Suppressor macrophage treated with lipopolysaccharide for 4 hours (primary cell): ENCODE results near the gene KRTAP4-16.
"Not testable (repeated sequence)": the region's sequence is repeated elsewhere in the genome, so short reads cannot be mapped to it uniquely, and the experiment has no call there.

Experiments
- DNase-seq: peaks from one replicate; pipeline ENCODE4 v3.0.0-alpha.2; 2020

The KRTAP4-16 gene

DNA sequence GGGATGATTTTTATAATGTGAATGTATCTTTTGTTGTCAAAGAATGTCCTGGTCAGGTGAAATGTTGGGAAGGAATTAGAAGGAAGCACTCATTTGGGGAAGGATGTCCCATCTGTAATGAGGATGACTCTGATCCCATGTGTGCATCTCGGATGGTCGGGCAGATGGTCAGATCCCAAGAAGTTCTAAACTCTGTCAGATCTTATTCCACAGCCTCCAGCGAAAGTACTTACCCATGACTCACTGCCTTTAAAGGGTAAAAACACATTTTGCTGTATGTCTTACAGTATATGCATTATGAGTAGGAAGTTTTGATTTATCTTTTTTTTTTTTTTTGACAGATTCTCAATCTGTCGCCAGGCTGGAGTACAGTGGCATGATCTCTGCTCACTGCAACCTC lies 16.7 kb upstream of the KRTAP4-16 start:
- no peak for DNase-seq

DNA sequence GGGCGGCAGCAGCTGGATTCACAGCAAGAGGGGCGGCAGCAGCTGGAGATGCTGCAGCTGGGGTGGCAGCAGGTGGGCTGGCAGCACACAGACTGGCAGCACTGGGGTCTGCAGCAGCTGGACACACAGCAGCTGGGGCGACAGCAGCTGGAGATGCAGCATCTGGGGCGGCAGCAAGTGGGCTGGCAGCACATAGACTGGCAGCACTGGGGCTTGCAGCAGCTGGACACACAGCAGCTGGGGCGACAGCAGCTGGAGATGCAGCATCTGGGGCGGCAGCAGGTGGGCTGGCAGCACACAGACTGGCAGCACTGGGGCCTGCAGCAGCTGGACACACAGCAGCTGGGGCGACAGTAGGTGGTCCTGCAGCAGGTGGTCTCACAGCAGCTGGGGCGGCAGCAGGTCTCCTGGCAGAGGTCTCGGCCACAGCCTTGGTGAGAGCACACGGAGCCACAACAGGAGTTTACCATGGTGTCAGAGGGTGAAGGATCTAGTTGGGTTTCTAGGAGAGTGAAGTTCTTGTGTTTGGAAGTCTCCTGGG lies 15.9 kb upstream of the KRTAP4-16 start, which contains the start of gene KRTAP4-11:
Gene KRTAP4-11 (minus strand): TSS at position 528 of the 541 bp plus-strand sequence. CDS start 58 bp downstream, at position 470.
- not testable (repeated sequence) for DNase-seq

DNA sequence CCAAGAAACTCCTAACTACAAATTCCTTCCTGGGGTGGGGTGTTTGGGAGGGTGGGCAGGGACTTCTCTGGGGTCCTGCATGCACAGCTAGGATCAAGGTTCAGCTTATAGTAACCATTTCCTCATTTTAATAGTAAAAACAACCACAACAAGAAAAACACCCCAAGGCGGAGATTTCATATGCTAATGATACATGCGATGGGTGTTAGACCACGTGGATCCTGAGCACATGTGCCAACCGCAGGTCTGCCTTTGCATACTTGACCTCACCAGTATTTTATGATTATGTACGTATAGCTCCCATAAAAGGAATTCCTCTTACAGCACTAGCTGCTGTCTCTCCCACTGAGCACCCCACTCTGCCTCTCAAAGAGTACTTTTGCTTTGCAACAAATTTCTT lies 14.3 kb upstream of the KRTAP4-16 start:
- peak; percentile 1 for DNase-seq

DNA sequence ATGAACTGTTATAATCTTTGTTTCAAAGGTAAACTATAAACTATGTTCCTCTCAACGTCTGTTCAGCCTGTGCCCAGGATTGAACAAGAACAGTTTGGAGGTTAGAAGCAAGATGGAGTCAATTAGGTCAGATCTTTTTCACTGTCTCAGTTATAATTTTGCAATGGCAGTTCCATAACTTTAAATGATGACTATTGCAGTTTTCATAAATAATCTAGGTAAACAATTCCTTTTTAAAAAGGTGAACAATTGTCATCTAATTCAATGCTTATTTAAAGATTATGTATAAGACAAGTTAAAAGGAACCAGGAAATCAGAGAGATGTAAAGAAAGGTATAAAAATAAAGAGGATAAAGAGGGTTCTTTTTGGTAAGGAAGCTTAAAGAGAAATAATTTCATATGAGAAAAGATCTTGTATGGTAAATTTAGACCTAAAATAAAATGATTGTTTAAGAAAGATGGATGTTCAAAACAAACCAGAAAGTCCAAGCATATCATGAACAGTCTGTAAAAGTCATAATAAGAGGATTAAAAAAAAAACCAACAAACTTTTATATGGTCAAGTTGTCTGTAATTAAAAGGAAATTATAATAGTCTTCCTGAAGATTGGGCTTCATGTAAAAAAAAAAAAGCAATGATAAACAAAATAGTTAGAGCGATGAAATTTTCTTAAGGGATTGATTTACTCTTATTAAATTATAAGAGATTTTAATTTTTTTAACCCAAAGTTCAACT lies 9.3 kb upstream of the KRTAP4-16 start:
- DNase-seq: no peak

DNA sequence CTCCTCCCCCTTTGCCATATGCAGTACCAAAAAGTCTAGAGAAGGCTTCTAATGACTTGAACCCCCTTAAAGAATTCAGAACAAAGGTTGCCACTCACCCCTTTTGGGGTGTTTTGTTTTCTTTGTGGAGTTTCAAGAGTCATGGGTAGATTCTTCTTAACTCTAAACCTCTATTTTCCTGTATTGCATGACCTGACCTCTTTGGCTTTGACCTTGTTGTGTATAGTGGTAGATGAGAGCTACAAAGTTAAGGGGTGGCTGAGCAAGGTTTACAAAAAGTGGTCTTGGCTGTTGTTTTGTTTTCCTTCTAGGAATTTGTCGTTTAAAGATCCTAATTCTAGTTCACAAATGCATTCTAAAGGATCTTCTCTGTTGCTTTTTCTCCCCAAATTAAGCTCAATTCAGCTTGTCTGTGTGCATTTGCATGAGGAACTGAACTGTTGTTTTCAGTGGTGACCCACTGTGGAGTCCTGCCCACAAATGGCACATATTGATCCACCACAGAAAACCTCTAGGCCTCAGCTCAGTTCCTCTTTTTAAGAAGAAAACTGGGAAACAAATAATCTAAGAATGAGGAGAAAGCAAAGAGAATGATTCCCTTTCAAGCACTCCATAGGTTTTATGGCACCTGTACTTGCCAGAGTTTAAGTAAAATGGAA lies 6.8 kb upstream of the KRTAP4-16 start:
- not testable (repeated sequence) for DNase-seq

DNA sequence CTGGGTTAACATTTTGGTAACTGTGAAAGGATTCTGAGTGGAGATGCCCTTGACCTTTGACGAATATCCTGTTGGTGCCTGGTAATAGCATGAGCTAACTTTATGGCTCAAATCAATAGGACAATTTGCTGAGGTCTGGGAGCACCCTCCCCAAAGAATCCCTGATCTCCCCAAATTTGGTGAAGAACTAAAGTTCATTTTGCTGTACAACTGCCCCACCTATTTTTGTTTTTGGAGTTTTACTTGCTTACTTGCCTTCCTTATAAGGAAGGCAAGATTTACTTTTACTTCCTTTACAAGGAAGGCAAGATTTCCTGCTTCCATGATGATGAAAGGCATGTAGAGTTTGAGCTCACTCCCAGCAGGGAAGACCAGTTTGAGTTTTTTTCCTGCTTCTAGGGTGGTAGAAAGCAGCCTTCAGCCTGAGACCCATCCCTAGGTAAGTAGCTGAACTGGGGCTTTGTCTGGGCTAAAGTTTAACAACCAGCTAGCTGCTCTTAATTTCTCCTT lies 6.0 kb upstream of the KRTAP4-16 start:
- no peak for DNase-seq

DNA sequence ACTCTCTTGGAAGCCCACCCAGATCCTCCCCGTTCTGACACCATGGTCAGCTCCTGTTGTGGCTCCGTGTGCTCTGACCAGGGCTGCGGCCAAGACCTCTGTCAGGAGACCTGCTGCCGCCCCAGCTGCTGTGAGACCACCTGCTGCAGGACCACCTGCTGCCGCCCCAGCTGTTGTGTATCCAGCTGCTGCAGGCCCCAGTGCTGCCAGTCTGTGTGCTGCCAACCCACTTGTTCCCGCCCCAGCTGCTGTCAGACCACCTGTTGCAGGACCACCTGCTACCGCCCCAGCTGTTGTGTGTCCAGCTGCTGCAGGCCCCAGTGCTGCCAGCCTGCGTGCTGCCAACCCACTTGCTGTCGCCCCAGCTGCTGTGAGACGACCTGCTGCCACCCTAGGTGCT lies 3.3 kb upstream of the KRTAP4-16 start, which contains the start of gene KRTAP4-9:
Gene KRTAP4-9 (plus strand): TSS at position 43 of the 400 bp plus-strand sequence. CDS start 0 bp downstream, at position 43.
- DNase-seq: not testable (repeated sequence)

DNA sequence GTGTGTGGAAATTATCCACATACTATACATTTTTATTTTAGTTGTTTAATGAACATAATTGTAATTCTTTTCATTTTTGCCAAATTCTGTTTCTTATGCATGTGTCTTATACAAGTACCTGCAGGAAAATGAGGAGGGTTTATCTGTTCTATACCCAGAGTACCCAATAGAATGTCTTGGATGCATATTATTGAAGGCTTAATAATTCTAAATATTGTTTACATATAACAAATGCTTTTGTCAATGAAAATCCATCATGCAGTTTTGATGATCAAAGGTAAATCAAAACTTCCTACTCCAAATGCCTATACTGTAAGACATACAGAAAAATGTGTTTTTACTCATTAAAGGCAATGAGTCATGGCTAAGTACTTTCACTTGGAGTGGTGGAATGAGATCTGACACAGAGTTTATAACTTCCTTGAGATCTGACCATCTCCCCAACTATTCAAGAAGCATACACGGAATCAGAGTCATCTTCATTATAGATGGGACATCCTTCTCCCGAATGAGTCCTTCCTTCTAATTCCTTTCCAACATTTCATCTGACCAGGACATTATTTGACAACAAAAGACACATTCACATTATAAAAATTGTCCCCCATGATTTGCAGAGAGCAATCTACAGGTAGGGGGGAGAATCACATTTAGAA lies 2.5 kb upstream of the KRTAP4-16 start:
- not testable (repeated sequence) for DNase-seq

DNA sequence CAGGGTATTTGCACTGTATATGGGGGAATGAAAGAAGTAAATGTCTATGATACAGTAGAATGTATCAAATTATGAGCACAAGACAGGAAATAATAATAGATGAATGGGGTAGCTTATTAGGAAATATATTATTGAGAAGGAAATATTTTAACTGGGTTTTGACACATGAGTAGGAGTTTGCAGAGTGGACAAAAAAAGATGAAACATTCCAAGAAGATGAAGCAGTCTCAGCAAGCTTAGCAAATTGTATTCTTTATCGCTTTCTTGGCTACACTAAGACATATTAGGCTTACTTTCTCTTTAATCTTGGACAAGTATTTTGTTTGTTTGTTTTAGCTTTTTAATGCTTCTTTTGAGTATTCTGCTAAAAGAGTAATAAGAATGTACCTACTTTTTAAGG lies 1.9 kb upstream of the KRTAP4-16 start:
- no peak for DNase-seq

DNA sequence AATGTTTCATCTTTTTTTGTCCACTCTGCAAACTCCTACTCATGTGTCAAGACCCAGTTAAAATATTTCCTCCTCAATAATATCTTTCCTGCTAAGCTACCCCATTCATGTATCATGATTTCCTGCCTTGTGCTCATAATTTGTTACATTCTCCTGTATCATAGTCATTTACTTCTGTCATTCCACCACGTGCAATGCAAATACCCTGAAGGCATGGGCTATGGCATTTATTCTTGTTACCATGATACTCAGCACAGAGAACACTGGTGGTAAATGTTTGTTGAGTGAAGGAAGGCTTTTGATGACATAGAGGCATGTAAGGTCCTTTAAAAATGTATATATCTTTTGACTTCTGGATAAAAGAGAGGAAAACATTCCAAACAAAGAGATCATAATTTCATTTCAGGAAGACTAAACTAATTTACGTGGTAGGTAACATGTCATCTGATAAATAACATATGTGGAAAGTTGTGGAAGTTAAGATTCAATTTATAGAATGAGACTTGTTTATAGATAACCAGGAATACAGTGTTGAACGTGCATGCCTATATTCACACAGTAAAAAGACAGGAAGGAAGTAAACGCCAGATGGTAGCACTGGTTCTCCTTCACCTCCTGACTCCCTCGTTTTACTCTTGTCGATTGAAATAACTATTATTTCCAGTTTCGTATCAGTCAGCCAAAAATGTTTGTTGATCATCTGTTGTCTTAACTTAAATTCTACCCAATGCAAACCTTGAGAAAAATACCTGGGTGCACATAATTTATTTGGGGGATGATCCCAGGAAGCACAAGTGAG lies 2.1 kb downstream of the KRTAP4-16 start:
- DNase-seq: not testable (repeated sequence)

DNA sequence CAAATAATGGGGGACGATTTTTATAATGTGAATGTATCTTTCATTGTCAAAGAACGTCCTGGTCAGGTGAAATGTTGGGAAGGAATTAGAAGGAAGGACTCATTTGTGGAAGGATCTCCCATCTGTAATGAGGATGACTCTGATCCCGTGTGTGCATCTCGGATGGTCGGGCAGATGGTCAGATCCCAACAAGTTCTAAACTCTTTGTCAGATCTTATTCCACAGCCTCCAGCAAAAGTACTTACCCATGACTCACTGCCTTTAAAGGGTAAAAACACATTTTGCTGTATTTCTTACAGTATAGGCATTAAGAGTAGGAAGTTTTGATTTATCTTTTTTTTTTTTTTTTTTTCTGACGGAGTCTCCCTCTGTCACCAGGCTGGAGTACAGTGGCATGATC lies 3.5 kb downstream of the KRTAP4-16 start:
- no peak for DNase-seq

DNA sequence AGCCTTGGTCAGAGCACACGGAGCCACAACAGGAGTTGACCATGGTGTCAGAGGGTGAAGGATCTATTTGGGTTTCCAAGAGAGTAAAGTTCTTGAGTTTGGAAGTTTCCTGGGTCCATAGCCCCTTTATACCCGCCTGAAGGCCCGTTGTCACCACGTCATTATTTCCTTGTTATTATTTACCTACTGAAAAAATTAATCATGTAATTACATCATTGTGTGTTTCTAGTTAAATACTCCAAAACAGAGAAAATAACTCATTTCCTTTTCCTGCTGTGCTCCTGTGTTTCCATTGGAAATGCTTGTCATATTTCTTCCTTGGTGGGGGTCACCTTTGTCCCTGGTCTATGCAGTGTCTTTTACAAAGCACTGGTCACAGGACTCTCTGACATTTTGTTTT lies 4.0 kb downstream of the KRTAP4-16 start, which contains the start of gene KRTAP4-8:
Gene KRTAP4-8 (minus strand): TSS at position 101 of the 400 bp plus-strand sequence. CDS start 58 bp downstream, at position 43.
- DNase-seq: no peak

DNA sequence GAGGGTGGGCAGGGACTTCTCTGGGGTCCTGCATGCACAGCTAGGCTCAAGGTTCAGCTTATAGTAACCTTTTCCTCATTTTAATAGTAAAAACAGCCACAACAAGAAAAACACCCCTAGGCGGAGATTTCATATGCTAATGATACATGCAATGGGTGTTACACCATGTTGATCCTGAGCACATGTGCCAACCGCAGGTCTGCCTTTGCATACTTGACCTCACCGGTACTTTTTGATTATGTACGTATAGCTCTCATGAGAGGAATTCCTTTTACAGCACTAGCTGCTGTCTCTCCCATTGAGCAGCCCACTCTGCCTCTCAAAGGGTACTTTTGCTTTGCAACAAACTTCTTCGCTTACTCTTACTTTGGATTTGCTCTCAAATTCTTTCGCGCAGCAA lies 6.0 kb downstream of the KRTAP4-16 start:
- DNase-seq: no peak

DNA sequence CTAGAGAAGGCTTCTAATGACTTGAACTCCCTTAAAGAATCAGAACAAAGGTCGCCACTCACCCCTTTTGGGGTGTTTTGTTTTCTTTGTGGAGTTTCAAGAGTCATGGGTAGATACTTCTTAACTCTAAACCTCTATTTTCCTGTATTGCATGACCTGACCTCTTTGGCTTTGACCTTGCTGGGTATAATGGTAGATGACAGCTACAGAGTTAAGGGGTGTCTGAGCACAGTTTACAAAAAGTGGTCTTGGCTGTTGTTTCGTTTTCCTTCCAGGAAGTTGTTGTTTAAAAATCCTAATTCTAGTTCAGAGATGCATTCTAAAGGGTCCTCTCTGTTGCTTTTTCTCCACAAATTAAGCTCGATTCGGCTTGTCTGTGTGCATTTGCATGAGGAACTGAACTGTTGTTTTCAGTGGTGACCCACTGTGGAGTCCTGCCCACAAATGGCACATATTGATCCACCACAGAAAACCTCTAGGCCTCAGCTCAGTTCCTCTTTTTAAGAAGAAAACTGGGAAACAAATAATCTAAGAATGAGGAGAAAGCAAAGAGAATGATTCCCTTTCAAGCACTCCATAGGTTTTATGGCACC lies 13.2 kb downstream of the KRTAP4-16 start:
- not testable (repeated sequence) for DNase-seq

DNA sequence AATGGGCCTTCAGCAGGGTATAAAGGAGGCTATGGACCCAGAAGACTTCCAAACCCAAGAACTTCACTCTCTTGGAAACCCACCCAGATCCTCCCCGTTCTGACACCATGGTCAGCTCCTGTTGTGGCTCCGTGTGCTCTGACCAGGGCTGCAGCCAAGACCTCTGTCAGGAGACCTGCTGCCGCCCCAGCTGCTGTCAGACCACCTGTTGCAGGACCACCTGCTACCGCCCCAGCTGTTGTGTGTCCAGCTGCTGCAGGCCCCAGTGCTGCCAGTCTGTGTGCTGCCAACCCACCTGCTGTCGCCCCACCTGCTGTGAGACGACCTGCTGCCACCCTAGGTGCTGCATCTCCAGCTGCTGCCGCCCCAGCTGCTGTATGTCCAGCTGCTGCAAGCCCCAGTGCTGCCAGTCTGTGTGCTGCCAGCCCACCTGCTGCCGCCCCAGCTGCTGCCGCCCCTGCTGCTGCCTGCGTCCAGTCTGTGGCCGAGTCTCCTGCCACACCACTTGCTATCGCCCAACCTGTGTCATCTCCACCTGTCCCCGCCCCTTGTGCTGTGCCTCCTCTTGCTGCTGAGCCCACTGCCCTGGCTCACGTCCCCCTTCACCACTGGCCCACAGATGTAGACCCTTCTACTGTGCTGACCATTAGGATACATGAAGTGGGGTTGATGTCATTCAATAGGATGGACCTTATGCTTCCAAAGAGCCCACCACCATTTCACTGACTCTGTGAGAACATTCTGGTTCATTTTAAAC lies 17.7 kb downstream of the KRTAP4-16 start, which contains the start of gene KRTAP4-7:
Gene KRTAP4-7 (plus strand): TSS at position 51 of the 757 bp plus-strand sequence. CDS start 57 bp downstream, at position 108.
- DNase-seq: not testable (repeated sequence)

DNA sequence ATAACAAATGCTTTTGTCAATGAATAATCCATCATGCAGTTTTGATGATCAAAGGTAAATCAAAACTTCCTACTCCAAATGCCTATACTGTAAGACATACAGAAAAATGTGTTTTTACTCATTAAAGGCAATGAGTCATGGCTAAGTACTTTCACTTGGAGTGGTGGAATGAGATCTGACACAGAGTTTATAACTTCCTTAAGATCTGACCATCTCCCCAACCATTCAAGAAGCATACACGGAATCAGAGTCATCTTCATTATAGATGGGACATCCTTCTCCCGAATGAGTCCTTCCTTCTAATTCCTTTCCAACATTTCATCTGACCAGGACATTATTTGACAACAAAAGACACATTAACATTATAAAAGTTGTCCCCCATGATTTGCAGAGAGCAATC lies 18.6 kb downstream of the KRTAP4-16 start:
- DNase-seq: not testable (repeated sequence)

DNA sequence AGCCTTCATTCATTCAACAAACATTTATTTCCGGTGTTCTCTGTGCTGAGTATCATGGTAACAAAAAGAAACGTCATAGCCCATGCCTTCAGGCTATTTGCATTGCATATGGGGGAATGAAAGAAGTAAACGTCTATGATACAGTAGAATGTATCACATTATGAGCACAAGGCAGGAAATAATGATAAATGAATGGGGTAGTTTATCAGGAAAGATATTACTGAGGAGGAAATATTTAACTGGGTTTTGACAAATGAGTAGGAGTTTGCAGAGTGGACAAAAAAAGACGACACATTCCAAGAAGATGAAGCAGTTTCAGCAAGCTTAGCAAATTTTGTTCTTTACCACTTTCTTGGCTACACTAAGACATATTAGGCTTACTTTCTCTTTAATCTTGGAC lies 19.4 kb downstream of the KRTAP4-16 start:
- no peak for DNase-seq

DNA sequence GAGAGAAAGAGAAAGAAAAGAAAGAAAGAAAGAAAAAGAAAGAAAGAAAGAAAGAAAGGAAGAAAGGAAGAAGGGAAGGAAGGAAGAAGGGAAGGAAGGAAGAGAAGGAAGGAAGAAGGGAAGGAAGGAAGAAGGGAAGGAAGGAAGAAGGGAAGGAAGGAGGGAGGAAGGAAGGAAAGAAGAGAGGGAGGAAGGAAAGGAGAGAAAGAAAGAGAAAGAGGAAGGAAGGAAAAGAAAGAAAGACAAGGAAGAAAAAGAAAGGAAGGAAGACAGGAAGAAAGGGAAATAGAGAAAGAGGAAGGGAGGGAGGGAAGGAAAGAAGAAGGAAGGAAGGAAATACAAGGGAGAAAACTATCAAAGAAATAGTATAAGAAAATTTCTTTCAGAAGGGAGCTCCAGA lies 25.2 kb downstream of the KRTAP4-16 start:
- DNase-seq: no peak

DNA sequence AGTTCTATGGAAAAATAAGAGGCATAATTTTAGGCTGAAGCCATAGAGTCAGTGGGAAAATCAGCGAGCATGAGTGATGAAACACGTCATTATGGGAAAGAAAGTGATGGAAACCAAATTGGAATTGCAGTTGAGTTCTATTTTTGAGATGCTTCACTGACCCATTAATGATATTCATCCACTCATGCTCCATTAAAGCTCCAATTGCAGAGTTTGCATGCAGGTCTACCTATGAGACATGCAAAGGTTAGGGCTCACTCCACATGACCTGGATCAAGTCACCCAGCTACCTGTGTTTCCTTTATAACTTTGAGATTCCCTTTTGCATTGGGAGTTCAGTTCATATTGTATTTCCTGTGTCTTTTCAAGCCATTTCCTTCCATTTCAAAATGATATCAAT lies 28.3 kb downstream of the KRTAP4-16 start:
- no peak for DNase-seq

DNA sequence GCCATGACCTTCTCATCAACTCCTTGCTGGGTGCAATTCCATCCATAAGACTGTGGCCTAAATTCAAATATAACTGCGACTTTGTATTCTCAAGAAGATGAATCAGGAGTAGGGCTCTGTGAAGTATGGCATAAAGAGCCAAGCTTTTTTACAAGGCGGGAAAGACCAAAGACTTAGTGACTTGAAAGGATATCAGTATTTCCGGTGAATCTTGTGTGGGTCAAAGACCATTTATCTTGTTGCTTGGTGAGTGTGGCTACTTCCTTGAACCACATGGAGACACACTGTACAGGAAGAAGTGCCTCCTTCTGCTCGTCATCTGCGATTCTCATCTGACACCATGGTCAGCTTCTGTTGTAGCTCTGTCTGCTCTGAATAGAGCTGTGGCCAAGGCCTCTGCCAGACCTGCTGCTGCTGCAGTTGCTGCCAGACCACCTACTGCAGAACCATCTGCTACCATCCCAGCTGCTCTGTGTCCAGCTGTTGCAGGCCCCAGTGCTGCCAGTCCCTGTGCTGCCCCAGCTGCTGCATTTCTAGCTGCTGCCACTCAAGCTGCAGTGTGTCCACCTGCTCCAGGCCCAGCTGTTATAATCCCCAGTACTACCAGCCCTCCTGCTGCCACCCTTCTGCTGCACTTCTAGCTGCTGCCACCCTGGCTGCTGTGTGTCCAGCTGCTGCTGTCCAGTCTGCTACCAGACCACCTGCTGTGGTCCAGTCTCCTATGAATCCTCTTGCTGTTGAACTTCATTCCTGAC lies 30.2 kb downstream of the KRTAP4-16 start:
- no peak for DNase-seq
